NCI-H526 treated with DMSO at 0.1 percent for 48 hours (cell line): Measurements from ENCODE around the gene PRR3.

ENCODE experiments used
- DNase-seq: peaks from one replicate; lab custom pipeline; 2025; lab: John Stamatoyannopoulos, UW

The PRR3 gene

GRCh38 chr6:30537931-30538330, 19.2 kb upstream of the PRR3 start:
- no peak for DNase-seq

- peak; percentile 62 for DNase-seq
These were observed 15.3 kb upstream of the PRR3 start for GRCh38 chr6:30541515-30542403.

DNA sequence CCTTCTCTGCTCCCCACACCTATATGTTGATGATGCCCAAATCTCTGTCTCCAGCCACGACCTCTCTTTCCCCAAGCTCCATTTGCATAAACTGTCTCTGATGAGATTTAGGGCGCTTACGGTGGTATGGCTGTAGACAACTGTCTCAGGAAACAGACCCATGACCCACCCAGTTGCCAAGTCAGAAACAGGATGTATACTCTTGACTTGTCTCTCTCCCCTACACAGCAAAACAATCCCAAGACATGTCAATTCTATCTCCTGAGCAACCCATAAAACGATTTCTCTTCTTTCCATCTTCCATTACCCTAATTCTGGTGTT, 14.7 kb upstream of the PRR3 start:
- no peak for DNase-seq

GRCh38 chr6:30542915-30543314, 14.2 kb upstream of the PRR3 start:
- no peak for DNase-seq

GRCh38 chr6:30543821-30544220, 13.3 kb upstream of the PRR3 start:
- no peak for DNase-seq

GRCh38 chr6:30544666-30545272, 12.3 kb upstream of the PRR3 start:
- DNase-seq = peak; percentile 39

- DNase-seq = no peak
These were observed 9.6 kb upstream of the PRR3 start for GRCh38 chr6:30547454-30547853.

GRCh38 chr6:30548375-30548774, 8.7 kb upstream of the PRR3 start:
- DNase-seq = no peak

DNA sequence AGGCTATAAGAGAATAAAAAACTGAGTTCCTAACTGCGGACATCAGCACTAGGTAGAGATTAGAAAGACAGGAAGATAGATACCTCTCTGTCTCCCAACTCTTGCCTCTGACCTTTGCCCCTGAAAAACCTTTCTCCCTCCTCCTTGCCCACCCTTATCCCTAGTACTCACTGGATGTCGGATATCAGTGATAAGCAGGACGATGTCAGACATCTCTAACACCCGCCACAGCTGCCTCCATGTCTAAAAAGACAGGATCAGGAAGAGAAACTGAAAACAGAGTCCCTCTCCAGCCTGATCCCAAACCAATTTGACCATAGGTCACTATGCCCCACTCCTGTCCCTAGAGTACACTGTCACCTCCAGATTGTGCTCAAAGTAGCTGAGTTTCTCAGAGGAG, 2.7 kb upstream of the PRR3 start:
- DNase-seq = no peak

DNA sequence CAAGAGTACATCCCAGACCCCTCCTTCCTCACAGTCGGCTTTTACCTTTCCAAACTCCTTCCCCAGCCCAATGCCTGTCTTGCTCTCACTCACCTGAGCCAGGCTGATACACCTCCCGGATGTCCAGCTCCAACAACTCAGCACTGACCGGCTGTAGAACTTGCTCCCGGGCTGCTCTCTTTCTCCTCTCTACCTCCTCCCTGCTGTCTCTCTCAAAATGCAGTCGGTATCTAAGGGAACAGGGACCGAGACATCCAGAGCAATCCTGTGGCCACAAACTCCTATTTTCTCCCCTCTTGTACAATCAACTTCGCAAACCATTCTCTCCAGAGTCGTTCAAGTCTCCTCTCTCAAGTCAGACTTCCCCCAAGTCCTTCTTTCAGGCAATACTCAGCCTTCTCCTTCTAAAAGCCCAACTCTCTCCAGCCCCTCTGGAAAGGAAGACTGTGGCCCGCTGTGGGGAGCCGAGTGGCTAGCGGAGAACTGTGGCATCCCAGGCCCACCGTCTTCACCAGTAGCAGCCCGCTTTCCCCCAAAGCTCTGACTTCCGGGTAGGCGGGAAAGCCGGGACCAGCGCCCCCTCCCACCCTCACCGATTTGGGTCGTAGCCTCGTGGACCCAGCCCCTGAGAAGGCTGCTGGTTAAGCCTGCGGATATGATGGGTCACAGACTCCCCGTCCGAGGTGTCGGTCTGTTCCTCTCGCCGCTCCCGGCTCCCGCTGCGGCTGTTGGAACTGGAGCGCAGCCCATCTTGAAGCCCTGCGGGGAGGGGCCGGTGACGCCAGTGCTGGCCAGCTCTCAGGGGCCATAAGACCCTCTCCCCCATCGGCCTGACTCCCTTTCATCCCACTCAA, 1.9 kb upstream of the PRR3 start:
- DNase-seq = no peak

- no peak for DNase-seq
These were observed 1.4 kb upstream of the PRR3 start for GRCh38 chr6:30555816-30556065.

DNA sequence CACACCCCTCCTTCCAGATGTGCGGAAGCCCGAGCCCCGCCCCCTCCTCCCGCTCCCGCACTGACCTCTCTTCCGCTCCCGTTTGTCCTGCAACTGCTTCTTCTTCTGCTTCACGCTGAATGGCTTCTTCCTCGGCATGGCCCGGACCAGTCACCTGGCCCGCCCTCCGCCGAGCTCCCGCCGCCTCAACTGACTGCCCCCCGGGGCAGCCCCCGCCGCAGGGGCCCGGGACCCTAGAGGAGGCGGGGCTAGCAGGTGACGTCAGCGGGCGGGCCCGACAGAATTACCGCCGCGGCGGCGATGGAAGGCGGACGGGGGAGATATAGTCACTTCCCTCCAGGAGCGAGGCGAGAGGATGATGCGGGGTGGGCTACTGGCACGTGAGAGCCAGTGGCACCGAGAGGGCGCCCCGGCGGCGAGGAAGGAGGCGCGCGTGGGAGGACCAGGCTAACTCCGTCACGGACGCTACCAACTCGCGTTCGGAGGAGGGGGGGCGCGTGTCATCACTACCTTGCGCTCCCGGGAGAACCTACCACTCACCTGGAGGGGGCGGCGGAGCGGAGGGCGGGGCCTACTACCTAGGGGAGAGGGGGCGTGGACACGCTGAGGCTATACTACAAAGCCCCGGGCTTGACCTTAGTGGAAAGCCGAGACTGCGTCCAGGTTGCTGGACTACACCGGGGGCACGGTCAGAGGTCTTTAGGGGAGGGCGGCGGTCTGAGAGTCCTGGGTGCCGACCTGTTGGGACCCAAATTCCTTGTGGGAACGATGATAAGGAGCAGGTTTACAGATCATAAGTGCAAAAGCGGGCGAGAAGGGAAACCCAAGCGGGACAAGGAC, 809 bp upstream of the PRR3 start, which contains the start of gene GNL1:
Gene GNL1 (minus strand): TSS at position 424 of the 840 bp plus-strand sequence. CDS start 286 bp downstream, at position 138.
- peak; percentile 84 for DNase-seq

- no peak for DNase-seq
These were observed 537 bp downstream of the PRR3 start for GRCh38 chr6:30557683-30557981.

GRCh38 chr6:30560930-30561329, 3.8 kb downstream of the PRR3 start:
- DNase-seq = no peak

DNA sequence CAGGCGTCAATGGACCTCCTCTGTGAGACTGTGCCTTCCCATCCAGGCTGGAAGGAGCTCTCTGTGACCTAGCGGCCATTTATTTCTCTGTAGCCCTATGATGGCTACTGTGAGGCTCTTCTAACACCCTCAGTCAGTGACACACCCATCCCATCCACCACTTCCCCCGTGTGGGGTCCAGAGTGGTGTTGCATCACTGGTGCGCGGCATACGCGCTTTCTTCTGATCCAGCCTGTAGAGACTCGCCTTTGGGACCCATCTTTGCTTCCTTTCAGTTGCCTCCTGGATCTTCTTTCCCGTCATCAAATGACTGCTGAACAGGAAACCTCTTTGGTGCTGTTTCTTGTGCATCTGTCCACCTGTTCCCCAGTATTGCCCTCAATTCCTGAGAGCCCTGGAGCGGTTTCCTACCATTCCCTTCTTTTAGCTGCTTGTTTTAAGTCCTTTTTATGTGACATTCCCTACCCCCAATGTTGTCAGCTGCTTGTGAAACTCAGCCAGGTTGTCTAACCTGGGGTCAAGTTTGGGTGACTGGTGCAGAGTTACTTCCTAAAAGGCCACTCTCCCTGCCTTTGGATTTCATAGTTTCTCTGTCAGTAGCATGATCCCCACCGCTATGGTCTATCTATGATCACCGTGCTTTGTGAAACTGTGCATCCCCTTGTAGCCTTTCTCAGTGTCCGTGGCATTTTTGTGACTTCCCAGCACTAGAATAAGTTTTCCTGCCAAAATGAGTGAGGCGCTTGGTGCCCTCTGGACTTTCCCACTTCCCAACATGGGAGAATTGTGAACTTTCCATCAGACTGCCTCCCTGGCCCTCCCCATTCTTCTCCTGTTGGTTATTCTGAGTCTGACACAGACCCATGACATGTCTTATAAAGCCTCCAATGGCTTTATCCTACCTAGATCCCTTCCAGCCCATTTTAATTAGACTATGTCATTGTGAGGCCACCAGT, 5.7 kb downstream of the PRR3 start:
- DNase-seq = no peak

DNA sequence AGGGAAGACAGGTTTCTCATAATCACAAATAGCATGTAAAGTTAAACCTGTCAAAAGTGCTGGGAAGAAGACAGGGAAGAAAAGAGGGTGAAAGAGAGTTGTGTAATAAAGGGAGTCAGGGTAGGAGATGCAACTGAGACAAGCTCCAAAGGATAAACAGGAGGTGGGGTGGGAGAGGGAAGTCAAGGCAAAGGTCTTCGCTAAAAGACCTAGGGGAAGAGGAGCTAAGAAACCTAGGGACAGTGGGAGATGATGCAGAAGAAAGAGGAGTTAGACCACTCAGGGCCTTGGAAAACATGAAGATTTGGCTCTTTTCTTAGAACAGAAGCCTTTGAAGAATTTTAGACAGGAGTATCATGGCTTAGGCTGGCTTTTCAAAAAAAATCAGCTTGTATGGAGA, 7.0 kb downstream of the PRR3 start:
- DNase-seq = no peak

- DNase-seq = no peak
These were observed 8.7 kb downstream of the PRR3 start for GRCh38 chr6:30565772-30566171.

DNA sequence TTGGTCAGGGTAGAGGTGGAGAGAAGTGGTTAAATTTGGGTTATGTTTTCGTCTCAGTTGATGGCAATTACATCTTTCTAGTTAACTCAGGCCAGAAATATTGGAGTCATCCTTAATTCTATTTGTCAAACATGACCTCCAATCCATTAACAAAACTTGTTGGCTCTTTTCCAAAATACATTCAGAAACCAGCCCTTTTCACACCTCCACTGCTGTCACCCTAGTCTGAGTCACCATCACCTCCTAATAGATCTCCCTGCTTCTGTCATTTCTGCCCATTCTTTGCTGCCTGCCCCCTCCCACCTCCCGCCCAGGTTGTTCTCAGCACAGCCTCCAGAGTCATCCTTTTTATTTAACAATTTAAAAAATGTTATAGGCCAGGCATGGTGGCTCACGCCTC, 11.2 kb downstream of the PRR3 start:
- DNase-seq = no peak

DNA sequence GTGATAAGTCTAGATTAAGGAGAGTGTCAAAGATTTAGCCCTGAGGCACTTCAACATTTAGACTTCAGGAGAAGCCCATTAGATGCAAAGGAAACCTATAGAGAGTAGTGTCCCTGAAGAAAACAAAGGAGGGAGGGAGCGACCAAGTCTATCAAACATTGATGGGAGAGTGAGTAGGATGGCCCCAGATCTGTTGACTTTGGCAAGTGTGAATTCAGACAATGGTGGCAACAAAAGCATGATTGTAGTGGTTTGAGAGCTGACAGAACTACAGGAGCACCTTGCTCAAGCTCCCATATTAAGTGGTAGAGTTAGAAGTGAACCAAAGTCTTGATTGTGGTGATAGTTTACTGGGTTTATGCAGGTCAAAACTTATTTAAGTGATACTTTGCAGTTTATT, 13.2 kb downstream of the PRR3 start:
- DNase-seq = no peak

DNA sequence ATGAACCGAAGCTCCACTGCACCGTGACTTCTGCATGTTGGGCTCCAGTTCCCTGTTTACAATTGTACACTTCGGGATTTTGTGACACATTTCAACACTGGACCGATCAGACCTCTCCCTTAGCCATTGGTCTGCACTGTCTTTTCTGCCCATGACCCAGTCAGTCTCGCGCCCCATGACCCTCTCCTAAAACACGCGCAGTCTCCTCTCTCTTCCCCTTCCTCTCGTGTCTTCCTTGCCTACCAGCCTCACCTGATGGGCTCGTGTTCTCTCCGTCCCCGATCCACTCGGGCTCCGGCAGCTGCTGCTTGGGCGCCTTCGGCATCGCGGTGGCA, 13.6 kb downstream of the PRR3 start:
- DNase-seq = no peak

DNA sequence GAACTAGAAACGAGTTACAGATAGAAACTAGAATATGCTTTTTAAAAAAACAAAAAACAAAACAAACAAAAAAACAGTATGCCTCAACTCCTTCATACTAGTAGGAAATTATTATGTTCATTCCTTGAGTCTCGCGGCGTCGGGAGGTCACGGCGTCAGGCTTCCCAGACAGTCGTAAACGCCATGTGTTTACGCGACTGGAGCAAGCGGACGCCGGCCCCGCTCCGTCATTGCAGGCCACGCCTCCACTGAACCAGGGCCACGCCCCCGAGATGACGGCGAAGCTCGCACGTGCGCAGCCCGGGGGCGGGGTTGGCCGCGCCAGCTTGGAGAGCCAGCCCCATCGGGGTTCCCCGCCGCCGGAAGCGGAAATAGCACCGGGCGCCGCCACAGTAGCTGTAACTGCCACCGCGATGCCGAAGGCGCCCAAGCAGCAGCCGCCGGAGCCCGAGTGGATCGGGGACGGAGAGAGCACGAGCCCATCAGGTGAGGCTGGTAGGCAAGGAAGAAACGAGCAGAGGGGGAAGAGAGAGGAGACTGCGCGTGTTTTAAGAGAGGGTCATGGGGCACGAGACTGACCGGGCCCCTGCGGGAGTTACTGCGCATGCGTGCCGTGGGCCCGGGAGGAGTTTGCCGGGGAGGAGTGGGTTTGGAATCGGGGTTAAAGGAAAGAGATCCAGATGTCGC, 14.1 kb downstream of the PRR3 start, which contains the start of gene ABCF1:
Gene ABCF1 (plus strand): TSS at position 368 of the 687 bp plus-strand sequence. CDS start 46 bp downstream, at position 414.
- peak; percentile 91 for DNase-seq
